ENCODE measurements around the gene STPG4. TPM values are rescaled to one million over a fixed set of nuclear protein-coding genes. Genes with fewer than 3 reads are reported as not detected.

STPG4 gene
- total RNA-seq, 4 donors from 2014 or later = 0.64 to 1.2 (median 0.82) TPM; not detected in 1

- Histone ChIP-seq H3K4me3 (no peak overlapping the region), H3K9me3 (no peaks in the 10 kb centered on the region), H3K27ac (peak overlapping the region; percentile 87 to 92 (median 90)), H3K36me3 (no peaks in the 10 kb centered on the region), H3K27me3 (no peaks in the 10 kb centered on the region), H3K4me1 (peaks cover 52 to 76% (median 63%) of the 10 kb centered on the region in 4 donors)
- DNase-seq = peak; percentile 77
- intact Hi-C loops (cut with DNase I; ENCODE audit: low total_unique reads) = no loop called here
- TF ChIP-seq EP300 (IDR thresholded peaks at IDR 0.05; ENCODE audit: low read depth) (no peak), CTCF (IDR thresholded peaks at IDR 0.05) (no peak), POLR2A (IDR thresholded peaks at IDR 0.05) (no peak)
- in situ Hi-C loops (cut with MboI; ENCODE audit: low pct_ligation_motif_present in 1 of 4, low pct_unique_long_range_greater_than_20kb in 1 of 4, low sequenced_read_pairs in 3 of 4) = no loop called here
- 66% methylated on average over 15 of the region's 15 CpGs; no CpG with 5 or more reads in 1 of the 2 donors for WGBS, 2 donors (ENCODE audit: low coverage in 1 of 2)
These were observed 83.9 kb downstream of the STPG4 start for GRCh38 chr2:47070920-47071824.

- Histone ChIP-seq H3K27ac (peak overlapping the region; percentile 87 to 92 (median 90)), H3K4me1 (peaks cover 56 to 82% (median 68%) of the 10 kb centered on the region in 4 donors), H3K36me3 (no peaks in the 10 kb centered on the region), H3K27me3 (no peaks in the 10 kb centered on the region), H3K9me3 (no peaks in the 10 kb centered on the region), H3K4me3 (no peak overlapping the region)
- intact Hi-C loops (cut with DNase I; ENCODE audit: low total_unique reads) = no loop called here
- 77% methylated on average over 12 of the region's 13 CpGs; no CpG with 5 or more reads in 1 of the 2 donors for WGBS, 2 donors (ENCODE audit: low coverage in 1 of 2)
- in situ Hi-C loops (cut with MboI; ENCODE audit: low pct_ligation_motif_present in 1 of 4, low pct_unique_long_range_greater_than_20kb in 1 of 4, low sequenced_read_pairs in 3 of 4) = no loop called here
- DNase-seq = no peak
- TF ChIP-seq POLR2A (IDR thresholded peaks at IDR 0.05) = no peak
These were observed 84.8 kb downstream of the STPG4 start for GRCh38 chr2:47070155-47070919.

- H3K27ac ChIP-seq = peak overlapping the region; percentile 87 to 92 (median 90)
- no peaks in the 10 kb centered on the region for H3K36me3 ChIP-seq
- H3K27me3 ChIP-seq = no peaks in the 10 kb centered on the region
- H3K9me3 ChIP-seq = no peaks in the 10 kb centered on the region
- in situ Hi-C loops (cut with MboI; ENCODE audit: low pct_ligation_motif_present in 1 of 4, low pct_unique_long_range_greater_than_20kb in 1 of 4, low sequenced_read_pairs in 3 of 4) (no loop called here), intact Hi-C loops (cut with DNase I; ENCODE audit: low total_unique reads) (no loop called here)
- DNase-seq = peak; percentile 87
- no peak overlapping the region for H3K4me3 ChIP-seq
- H3K4me1 ChIP-seq = peaks cover 56 to 89% (median 72%) of the 10 kb centered on the region in 4 donors
- TF ChIP-seq EP300 (IDR thresholded peaks at IDR 0.05; ENCODE audit: low read depth) (no peak), POLR2A (IDR thresholded peaks at IDR 0.05) (no peak), POLR2AphosphoS5 (IDR thresholded peaks at IDR 0.05) (peak; percentile 1 to 46 (median 24))
- WGBS, 2 donors (ENCODE audit: low coverage in 1 of 2) = 29% methylated on average over 6 of the region's 6 CpGs; no CpG with 5 or more reads in 1 of the 2 donors
These were observed 85.4 kb downstream of the STPG4 start for GRCh38 chr2:47069628-47070154.

- WGBS, 2 donors (ENCODE audit: low coverage in 1 of 2) = 81% methylated on average over 6 of the region's 6 CpGs; no CpG with 5 or more reads in 1 of the 2 donors
- no peak for DNase-seq
- in situ Hi-C loops (cut with MboI; ENCODE audit: low pct_ligation_motif_present in 1 of 4, low pct_unique_long_range_greater_than_20kb in 1 of 4, low sequenced_read_pairs in 3 of 4) = no loop called here
These were observed 86.0 kb downstream of the STPG4 start for GRCh38 chr2:47068981-47069627.

More at GRCh38 chr2:47068981-47069627, 86.0 kb downstream of the STPG4 start:
- TF ChIP-seq POLR2A (IDR thresholded peaks at IDR 0.05) (no peak), EP300 (IDR thresholded peaks at IDR 0.05; ENCODE audit: low read depth) (no peak), POLR2AphosphoS5 (IDR thresholded peaks at IDR 0.05) (no peak), CTCF (IDR thresholded peaks at IDR 0.05) (no peak)
- Histone ChIP-seq H3K9me3 (no peaks in the 10 kb centered on the region), H3K27me3 (no peaks in the 10 kb centered on the region), H3K4me1 (peaks cover 56 to 94% (median 72%) of the 10 kb centered on the region in 4 donors), H3K36me3 (no peaks in the 10 kb centered on the region), H3K4me3 (no peak overlapping the region), H3K27ac (peak overlapping the region; percentile 87 to 92 (median 90))
- intact Hi-C loops (cut with DNase I; ENCODE audit: low total_unique reads) = no loop called here

Data from transverse colon (tissue), 4 donors.